ENCODE results near the gene FAM50B.
"Not testable (repeated sequence)": the region's sequence is repeated elsewhere in the genome, so short reads cannot be mapped to it uniquely, and the experiment has no call there.

FAM50B gene

DNA sequence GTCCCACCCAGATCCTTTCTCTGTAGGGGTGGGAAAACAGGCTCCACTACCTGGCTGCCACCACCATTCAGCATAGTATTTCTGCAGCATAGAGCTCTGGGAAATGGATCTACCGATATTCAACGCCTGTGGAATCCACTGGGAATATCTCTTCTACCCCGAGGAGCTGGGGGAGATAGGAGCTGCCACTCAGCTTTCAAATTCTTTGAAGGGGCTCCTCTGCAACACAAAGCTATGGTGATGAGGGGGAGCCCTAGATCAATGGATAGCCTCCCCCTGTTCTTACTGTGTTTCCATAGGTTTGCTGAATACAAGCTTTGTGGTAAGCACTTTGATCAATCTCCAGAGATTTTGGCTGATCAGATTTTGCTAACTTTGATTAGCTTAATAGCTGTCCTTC lies 12.9 kb downstream of the FAM50B start:
- no peaks in the 10 kb centered on the region for H3K27me3 ChIP-seq (ENCODE audit: control insufficient read depth, insufficient read depth, low read length)
- no peaks in the 10 kb centered on the region; the same call in 1 of the 2 replicates for H3K4me1 ChIP-seq (ENCODE audit: control insufficient read depth, insufficient read depth, low read length)
- H3K36me3 ChIP-seq (ENCODE audit: control insufficient read depth, insufficient read depth, low read length) = no peaks in the 10 kb centered on the region
- no peak overlapping the region for H3K27ac ChIP-seq (ENCODE audit: low read length)
- H3K9me3 ChIP-seq (ENCODE audit: control insufficient read depth, insufficient read depth, low read length) = no peaks in the 10 kb centered on the region
- no peak for DNase-seq (ENCODE audit: low read depth, low spot score)
- no peak overlapping the region for H3K4me3 ChIP-seq (ENCODE audit: low read length)
- no CpG with 5 or more reads among the region's 3 CpGs for WGBS (ENCODE audit: insufficient coverage, insufficient read length)

DNA sequence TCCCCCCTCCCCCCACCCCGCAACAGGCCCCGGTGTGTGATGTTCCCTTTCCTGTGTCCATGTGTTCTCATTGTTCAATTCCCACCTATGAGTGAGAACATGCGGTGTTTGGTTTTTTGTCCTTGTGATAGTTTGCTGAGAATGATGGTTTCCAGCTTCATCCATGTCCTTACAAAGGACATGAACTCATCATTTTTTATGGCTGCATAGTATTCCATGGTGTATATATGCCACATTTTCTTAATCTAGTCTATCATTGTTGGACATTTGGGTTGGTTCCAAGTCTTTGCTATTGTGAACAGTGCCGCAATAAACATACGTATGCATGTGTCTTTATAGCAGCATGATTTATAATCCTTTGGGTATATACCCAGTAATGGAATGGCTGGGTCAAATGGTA lies 14.1 kb downstream of the FAM50B start:
- H3K9me3 ChIP-seq (ENCODE audit: control insufficient read depth, insufficient read depth, low read length); H3K4me3 ChIP-seq (ENCODE audit: low read length); DNase-seq (ENCODE audit: low read depth, low spot score); H3K36me3 ChIP-seq (ENCODE audit: control insufficient read depth, insufficient read depth, low read length); H3K4me1 ChIP-seq (ENCODE audit: control insufficient read depth, insufficient read depth, low read length); H3K27me3 ChIP-seq (ENCODE audit: control insufficient read depth, insufficient read depth, low read length); H3K27ac ChIP-seq (ENCODE audit: low read length): not testable (repeated sequence)
- no CpG with 5 or more reads among the region's 5 CpGs for WGBS (ENCODE audit: insufficient coverage, insufficient read length)

DNA sequence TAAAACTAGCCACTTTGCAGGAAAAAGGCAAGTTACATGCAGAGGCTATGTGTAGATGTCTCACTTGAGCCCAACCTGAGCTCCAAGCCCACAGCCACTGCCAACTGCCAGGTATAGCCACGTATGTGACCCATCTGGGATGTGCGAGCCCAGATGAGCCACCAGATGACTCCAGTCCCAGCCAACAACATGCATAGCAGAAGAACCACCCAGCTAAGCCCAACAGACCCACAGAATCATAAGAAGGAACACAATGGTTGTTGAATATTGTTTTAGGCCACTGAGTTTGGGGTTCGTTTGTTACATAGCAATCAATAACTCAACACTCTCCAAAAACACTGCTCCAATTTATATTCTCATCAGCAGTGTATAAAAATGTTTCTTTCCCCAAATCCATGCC lies 16.3 kb downstream of the FAM50B start:
- H3K27me3 ChIP-seq (ENCODE audit: control insufficient read depth, insufficient read depth, low read length) = no peaks in the 10 kb centered on the region
- no peaks in the 10 kb centered on the region for H3K9me3 ChIP-seq (ENCODE audit: control insufficient read depth, insufficient read depth, low read length)
- DNase-seq (ENCODE audit: low read depth, low spot score) = no peak
- no peaks in the 10 kb centered on the region; the same call in none of the 2 replicates for H3K4me1 ChIP-seq (ENCODE audit: control insufficient read depth, insufficient read depth, low read length)
- no peak overlapping the region for H3K27ac ChIP-seq (ENCODE audit: low read length)
- H3K4me3 ChIP-seq (ENCODE audit: low read length) = no peak overlapping the region
- no CpG with 5 or more reads among the region's 3 CpGs for WGBS (ENCODE audit: insufficient coverage, insufficient read length)
- no peaks in the 10 kb centered on the region for H3K36me3 ChIP-seq (ENCODE audit: control insufficient read depth, insufficient read depth, low read length)

DNA sequence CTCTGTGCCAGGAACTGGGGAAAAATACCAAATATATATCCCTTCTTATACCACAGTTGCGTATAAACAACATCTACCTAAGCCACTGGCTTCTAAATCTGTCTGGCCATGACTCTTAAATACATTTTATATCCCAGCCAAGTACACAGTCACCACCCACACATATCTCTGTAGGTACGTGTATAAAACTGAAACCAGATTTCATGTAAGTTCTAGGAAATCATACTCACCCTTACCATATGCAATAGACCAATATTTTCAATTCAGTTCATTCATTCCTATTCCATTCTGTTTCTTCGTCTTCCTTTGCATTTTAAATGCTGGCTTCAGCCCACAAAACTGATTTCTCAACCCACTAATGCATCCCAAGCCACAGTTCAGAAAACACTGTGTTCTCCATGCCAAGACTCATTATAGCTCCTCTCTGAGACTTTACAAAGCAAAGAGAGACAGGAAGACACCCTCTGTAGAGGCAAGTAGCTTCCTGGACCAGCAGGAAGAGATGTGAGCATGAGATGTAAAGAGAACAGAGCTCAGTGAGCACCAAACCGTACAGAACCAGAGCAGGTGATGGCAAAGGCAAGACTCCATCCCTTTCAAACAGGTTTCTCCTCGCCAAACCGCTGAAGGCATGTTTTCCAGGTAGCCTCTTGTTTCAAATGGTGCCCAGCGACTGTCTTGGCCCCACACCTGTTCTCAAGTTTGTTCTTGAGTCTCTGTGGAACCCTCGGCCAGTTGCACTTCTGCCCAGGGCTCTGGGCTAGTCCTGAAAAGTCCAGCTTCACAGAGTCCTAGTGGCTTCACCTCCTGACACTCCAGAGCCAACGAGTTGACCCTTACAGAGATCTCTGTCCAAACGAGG lies 18.7 kb downstream of the FAM50B start:
- Histone ChIP-seq H3K4me3 (ENCODE audit: low read length) (no peak overlapping the region), H3K4me1 (ENCODE audit: control insufficient read depth, insufficient read depth, low read length) (no peaks in the 10 kb centered on the region; the same call in 1 of the 2 replicates), H3K27me3 (ENCODE audit: control insufficient read depth, insufficient read depth, low read length) (no peaks in the 10 kb centered on the region), H3K9me3 (ENCODE audit: control insufficient read depth, insufficient read depth, low read length) (no peaks in the 10 kb centered on the region), H3K27ac (ENCODE audit: low read length) (no peak overlapping the region), H3K36me3 (ENCODE audit: control insufficient read depth, insufficient read depth, low read length) (no peaks in the 10 kb centered on the region)
- WGBS (ENCODE audit: insufficient coverage, insufficient read length) = no CpG with 5 or more reads among the region's 10 CpGs
- DNase-seq (ENCODE audit: low read depth, low spot score) = no peak

DNA sequence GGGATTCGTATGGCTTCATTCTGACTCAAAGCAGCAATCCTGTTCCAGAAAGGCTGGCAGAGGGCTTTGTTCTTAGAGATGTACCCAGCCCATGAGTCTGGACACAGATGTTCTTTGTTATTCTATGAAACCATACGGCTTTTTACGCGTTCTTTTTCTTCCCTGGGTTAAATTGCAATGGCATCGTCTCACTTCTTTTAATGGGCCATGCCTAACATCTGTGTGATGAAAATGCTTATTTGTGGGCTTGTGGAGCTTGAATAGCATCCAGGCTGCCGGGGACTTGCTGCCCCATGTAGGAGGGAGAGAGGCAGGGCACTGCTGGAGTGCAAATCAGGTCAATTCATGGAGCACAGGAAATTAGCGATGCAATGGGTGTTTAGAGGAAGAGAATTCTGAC lies 19.4 kb downstream of the FAM50B start:
- no CpG with 5 or more reads among the region's 7 CpGs for WGBS (ENCODE audit: insufficient coverage, insufficient read length)
- H3K27ac ChIP-seq (ENCODE audit: low read length) = no peak overlapping the region
- H3K4me3 ChIP-seq (ENCODE audit: low read length) = no peak overlapping the region
- DNase-seq (ENCODE audit: low read depth, low spot score) = no peak
- no peaks in the 10 kb centered on the region for H3K9me3 ChIP-seq (ENCODE audit: control insufficient read depth, insufficient read depth, low read length)
- no peaks in the 10 kb centered on the region for H3K27me3 ChIP-seq (ENCODE audit: control insufficient read depth, insufficient read depth, low read length)
- H3K36me3 ChIP-seq (ENCODE audit: control insufficient read depth, insufficient read depth, low read length) = no peaks in the 10 kb centered on the region
- H3K4me1 ChIP-seq (ENCODE audit: control insufficient read depth, insufficient read depth, low read length) = no peaks in the 10 kb centered on the region; the same call in 1 of the 2 replicates

DNA sequence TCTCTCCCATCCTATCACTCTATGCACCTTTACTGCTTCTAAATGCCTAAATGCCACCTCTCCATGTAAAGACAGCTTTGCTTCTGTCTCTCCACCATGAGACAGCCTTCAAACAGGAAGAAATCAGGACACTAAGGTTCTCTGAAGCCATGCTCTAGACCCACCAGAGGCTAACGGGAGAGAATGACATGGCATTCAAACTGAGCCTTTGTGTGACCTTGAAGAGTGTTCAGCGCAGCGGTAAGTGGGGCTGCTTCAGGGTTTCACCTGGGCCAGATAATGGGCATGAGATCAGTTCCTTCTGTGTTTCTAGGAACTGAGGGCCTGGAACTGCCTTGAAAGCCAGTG lies 20.1 kb downstream of the FAM50B start:
- no peaks in the 10 kb centered on the region for H3K27me3 ChIP-seq (ENCODE audit: control insufficient read depth, insufficient read depth, low read length)
- no peak for DNase-seq (ENCODE audit: low read depth, low spot score)
- H3K4me3 ChIP-seq (ENCODE audit: low read length) = no peak overlapping the region
- no peaks in the 10 kb centered on the region for H3K9me3 ChIP-seq (ENCODE audit: control insufficient read depth, insufficient read depth, low read length)
- H3K36me3 ChIP-seq (ENCODE audit: control insufficient read depth, insufficient read depth, low read length) = no peaks in the 10 kb centered on the region
- no peaks in the 10 kb centered on the region; the same call in 1 of the 2 replicates for H3K4me1 ChIP-seq (ENCODE audit: control insufficient read depth, insufficient read depth, low read length)
- H3K27ac ChIP-seq (ENCODE audit: low read length) = no peak overlapping the region
- WGBS (ENCODE audit: insufficient coverage, insufficient read length) = no CpG with 5 or more reads among the region's 3 CpGs

DNA sequence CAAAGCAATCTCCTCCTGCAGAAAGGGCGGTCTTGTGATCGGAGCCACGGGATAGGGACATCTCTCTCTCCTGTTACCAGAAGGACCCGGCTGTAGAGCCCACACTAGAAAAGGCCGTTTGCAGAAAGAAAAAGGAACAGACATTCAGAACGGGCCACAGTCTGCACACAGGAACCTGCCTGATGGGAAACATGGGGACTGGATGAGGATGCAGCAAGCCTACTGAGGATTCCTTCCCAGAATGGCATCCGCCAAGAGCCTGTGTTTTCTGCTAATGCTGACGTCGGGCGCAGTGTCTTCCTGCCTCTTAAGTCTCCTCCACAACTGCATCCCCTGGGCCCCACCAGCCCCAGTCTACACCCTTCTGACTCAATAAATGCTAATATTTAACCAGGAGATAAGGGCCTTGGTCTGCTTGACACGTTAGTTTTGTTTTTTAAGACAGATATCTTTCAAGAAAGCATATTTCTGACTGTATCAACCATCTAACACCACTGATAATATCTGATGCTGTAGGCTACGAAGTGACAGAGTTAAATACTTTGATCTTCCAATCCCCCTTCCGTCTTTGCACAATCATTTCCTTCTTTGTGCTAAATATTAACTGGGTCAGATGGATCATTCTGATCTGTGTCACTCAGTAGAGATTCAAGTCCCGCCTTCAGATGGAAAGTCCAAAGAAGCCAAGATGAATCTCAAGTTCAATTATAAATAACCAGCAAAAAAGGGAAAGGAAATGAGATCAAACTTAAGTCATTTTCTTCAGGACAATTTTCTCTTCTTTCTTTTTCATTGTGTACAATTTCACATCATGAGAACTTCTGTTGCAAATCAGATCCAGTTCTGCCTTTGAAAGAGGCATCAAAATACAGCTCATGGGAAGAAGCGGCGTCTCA lies 20.7 kb downstream of the FAM50B start:
- Histone ChIP-seq H3K4me3 (ENCODE audit: low read length) (no peak overlapping the region), H3K4me1 (ENCODE audit: control insufficient read depth, insufficient read depth, low read length) (no peaks in the 10 kb centered on the region; the same call in 1 of the 2 replicates), H3K27ac (ENCODE audit: low read length) (no peak overlapping the region), H3K27me3 (ENCODE audit: control insufficient read depth, insufficient read depth, low read length) (no peaks in the 10 kb centered on the region), H3K36me3 (ENCODE audit: control insufficient read depth, insufficient read depth, low read length) (no peaks in the 10 kb centered on the region), H3K9me3 (ENCODE audit: control insufficient read depth, insufficient read depth, low read length) (no peaks in the 10 kb centered on the region)
- DNase-seq (ENCODE audit: low read depth, low spot score) = no peak
- WGBS (ENCODE audit: insufficient coverage, insufficient read length) = no CpG with 5 or more reads among the region's 16 CpGs

DNA sequence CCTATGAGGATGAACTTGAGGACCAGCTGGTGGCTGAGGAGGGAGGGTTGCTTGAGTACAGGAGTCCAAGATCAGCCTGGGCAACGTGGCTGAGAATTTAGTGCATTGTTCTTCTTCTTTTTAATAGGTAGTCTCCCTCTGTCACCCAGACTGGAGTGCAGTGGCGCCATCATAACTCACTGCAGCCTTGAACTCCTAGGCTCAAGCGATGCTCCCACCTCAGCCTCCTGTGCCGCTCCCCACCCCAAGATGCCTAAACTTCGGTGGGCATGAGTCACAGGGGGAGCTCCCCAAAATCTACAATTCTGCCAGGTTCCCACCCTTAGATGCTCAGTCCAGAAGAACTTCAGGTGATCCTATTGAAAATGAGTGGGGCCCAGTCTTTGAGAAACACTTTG lies 21.4 kb downstream of the FAM50B start:
- WGBS (ENCODE audit: insufficient coverage, insufficient read length) = no CpG with 5 or more reads among the region's 5 CpGs
- Histone ChIP-seq H3K36me3 (ENCODE audit: control insufficient read depth, insufficient read depth, low read length) (no peaks in the 10 kb centered on the region), H3K27me3 (ENCODE audit: control insufficient read depth, insufficient read depth, low read length) (no peaks in the 10 kb centered on the region), H3K27ac (ENCODE audit: low read length) (no peak overlapping the region), H3K9me3 (ENCODE audit: control insufficient read depth, insufficient read depth, low read length) (no peaks in the 10 kb centered on the region), H3K4me3 (ENCODE audit: low read length) (no peak overlapping the region), H3K4me1 (ENCODE audit: control insufficient read depth, insufficient read depth, low read length) (no peaks in the 10 kb centered on the region; the same call in 1 of the 2 replicates)
- no peak for DNase-seq (ENCODE audit: low read depth, low spot score)

DNA sequence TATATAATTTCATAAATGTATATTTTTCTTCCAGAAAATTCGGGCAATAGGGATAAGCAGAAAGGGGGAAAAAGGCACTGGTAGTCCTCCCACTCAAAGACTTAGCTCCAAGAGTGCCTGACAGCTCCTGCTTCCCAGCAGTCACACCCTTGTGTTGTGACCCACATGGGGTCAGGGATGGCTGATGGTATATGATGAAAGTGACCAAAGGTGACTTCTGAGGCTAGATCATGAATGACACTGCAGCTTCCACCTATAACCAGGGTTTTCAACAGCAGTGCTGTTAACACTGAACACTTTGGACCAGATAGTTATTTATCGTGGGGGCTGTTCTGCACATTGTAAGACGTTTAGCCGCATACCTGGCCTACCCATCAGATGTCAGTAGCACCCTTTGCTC lies 22.3 kb downstream of the FAM50B start:
- Histone ChIP-seq H3K27ac (ENCODE audit: low read length) (no peak overlapping the region), H3K36me3 (ENCODE audit: control insufficient read depth, insufficient read depth, low read length) (no peaks in the 10 kb centered on the region), H3K9me3 (ENCODE audit: control insufficient read depth, insufficient read depth, low read length) (no peaks in the 10 kb centered on the region), H3K4me3 (ENCODE audit: low read length) (no peak overlapping the region), H3K27me3 (ENCODE audit: control insufficient read depth, insufficient read depth, low read length) (no peaks in the 10 kb centered on the region), H3K4me1 (ENCODE audit: control insufficient read depth, insufficient read depth, low read length) (no peaks in the 10 kb centered on the region; the same call in 1 of the 2 replicates)
- no CpG with 5 or more reads among the region's 4 CpGs for whole genome bisulfite sequencing (ENCODE audit: insufficient coverage, insufficient read length)
- no peak for DNase-seq (ENCODE audit: low read depth, low spot score)

DNA sequence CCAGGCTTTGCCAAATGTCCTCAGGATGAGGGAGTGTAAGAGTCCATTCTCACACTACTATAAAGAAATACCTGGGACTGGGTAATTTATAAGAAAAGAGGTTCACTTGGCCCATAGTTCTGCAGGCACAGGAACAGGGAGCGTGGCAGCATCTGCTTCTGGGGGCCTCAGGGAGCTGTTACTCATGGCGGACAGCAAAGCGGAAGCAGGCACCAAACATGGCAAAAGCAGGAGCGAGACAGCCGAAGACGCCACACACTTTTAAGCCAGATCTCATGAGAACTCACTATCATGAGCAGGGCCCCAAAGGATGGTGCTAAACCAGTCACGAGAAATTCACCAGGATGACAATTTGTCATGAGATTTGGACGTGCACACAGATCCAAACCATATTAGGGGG lies 22.8 kb downstream of the FAM50B start:
- Histone ChIP-seq H3K4me3 (ENCODE audit: low read length) (no peak overlapping the region), H3K27me3 (ENCODE audit: control insufficient read depth, insufficient read depth, low read length) (no peaks in the 10 kb centered on the region), H3K9me3 (ENCODE audit: control insufficient read depth, insufficient read depth, low read length) (no peaks in the 10 kb centered on the region), H3K4me1 (ENCODE audit: control insufficient read depth, insufficient read depth, low read length) (no peaks in the 10 kb centered on the region; the same call in 1 of the 2 replicates), H3K36me3 (ENCODE audit: control insufficient read depth, insufficient read depth, low read length) (no peaks in the 10 kb centered on the region), H3K27ac (ENCODE audit: low read length) (no peak overlapping the region)
- no peak for DNase-seq (ENCODE audit: low read depth, low spot score)
- no CpG with 5 or more reads among the region's 8 CpGs for WGBS (ENCODE audit: insufficient coverage, insufficient read length)

All from iPS DF 6.9 (cell line).